Astrocyte of the hippocampus (primary cell): ENCODE measurements around the gene ABHD5.

Experiments
- DNase-seq: peaks from one replicate; pipeline ENCODE4 v3.0.0; 2011; ENCODE audit warnings: low read depth, low spot score

ABHD5 gene

DNA sequence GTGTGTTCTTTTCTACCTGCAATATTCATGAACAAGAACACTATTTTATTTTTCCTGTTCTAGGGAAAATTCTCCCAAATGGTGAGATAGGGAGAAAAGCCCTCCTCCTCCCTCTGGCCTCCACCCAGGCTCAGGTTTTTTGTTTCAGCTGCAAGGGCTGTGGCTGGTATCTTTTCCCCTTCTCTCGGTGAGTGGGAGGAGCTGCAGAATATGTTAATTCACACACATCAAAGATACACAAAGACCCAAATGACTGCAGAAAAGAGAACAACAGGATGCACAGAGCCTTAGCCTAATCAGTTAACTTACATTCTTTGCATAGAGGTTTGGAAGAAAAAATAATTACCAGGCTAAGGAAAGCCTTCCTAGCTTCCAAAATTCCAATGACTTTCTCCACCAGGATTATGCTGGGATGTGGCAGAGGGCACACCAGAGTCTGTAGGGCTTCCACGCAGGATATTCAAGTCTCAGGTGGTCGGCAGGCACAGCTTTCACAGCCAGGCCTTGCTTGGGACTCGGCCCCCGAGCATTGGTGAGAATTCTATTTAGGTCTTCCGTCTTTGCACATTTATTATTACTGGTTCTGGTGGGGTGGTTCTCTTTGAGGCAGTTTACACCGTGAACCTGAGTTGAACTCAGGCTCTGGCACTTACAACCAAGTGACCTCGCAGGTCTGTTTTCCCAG lies 64.9 kb downstream of the ABHD5 start:
- no peak for DNase-seq

DNA sequence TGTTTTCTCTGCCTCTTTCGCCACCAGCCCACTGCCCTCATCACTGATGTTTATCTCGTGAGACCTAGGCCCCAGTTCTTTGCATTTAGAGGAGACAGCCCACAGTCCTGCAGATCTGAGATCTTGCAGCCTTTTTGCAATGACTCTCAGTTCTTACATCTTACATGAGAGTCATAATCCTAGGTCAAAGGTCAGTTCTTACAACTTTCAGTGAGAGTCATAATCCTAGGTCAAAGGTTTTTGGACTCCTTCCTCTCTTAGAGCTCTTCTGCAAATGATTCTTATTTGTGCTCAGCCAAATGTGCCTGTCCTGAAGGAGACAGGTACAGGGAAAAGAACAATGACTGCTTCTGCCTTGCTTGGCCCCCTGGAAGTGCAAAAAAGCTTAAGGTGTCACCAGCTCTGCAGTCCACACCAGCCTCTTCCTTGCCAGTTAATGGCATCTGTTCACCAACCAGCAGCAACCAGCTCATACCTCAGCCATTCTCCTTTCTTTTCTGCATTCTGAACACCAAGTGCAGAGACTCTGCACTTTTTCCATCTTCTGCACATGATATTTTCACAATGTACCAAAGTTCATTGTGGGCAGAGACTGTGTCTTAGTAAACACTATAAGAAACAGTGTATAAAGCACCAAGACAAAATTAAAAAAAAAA lies 67.1 kb downstream of the ABHD5 start:
- DNase-seq: no peak

DNA sequence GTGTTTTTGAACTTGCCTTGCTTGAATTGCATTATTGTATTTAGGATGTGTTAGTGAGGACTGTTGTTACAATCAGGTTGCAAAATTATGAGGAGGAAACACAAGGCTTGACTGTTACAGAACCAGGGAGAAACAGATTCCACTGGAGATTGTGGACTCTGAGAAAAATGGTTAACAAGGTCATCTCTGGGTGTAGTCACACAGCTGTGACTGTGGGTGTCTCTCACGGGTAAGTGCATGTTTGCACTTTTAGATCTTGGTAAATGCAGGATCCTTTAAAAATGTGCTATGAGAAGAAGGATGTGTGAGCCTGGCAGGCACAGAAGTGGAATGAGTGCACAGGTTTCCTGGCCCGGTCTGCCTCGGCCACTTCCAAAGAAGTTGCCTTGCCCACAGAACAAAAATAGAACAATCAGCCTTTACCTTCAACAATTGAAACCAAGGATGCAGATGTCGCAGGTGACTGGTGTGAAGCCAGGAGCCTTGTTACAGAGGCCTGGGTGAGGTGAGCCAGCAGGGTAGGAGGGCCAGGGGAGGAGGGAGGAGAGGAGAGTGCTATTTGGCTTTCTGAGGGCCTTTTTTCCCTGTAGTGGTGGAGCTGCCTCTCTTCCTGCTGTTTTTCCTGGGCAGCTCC lies 68.0 kb downstream of the ABHD5 start:
- no peak for DNase-seq

DNA sequence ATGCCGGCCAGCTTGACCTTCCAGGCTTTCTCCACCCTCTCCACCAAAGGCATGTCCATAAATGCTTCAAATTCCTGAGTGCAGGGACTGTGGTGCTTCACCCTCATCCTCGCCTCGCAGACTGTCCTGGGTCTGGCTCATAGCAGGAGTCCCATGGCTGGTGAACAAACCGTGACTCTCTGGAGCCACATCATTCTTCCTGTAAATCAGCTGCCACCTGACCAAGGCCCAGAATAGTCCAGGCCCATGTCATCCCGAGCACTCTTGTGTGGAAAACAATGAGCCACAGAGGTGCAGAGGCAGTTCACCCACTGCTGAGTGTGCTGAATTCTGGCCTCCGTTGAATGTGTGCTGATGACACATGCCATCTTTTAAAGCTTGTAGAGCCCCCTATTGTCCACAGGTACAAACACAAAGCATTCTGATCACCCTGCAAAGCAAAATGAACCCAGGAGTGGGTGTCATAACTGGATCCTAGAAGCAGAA lies 68.6 kb downstream of the ABHD5 start:
- peak; percentile 56 for DNase-seq

DNA sequence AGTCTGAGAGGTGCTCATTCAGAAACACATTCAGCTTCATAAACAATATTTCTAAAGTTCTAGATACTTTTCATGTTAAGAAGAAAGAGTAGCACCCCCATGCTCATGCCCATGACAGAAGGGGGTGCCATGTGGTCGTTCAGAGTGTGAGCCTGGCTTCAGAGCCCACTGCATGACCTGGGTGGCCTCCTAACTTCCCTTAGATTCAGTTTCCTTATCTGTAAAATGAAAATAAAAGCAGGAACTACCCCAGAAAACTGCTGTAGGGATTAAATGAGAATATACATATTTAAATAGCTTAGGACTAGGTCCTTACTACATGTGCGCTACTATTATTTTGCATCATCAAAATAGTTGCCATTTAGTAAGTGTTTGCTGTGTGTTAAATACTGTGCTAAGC lies 69.2 kb downstream of the ABHD5 start:
- DNase-seq: no peak

DNA sequence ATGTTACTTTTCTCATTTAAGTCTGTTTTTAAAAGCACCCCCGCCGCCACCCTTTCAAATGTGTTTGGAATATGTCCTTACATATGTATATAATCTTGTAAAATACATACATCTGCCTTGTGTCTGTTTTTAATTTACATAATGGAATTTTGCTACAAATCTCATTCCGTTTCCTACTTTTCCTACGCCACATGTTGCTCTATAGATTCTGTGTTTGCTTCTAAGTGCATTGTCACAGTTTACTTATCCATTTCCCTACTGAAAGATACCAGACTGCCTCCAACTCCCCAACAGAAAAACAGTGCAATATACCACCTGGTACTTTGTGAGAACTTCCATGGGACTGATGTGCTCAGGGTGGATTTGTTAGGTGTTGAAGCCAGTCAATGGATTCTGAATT lies 70.2 kb downstream of the ABHD5 start:
- no peak for DNase-seq

DNA sequence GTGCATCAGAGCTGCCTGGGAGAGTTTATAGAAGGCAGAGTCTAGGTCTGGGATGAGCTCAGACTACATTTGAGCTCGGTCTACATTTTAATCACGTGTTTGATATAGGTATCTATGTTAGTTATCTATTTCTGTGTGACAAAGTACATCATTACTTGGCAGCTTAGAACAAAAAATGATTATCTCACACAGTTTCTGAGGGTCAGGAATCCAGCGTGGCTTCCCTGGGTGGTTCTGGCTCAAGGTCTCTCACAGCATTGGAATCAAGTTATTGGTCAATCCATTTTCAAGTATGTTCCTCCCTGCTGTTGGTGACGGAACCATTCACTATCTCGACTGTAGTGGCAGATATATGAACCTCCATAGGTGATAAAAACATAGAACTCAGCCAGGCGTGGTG lies 71.7 kb downstream of the ABHD5 start:
- no peak for DNase-seq

DNA sequence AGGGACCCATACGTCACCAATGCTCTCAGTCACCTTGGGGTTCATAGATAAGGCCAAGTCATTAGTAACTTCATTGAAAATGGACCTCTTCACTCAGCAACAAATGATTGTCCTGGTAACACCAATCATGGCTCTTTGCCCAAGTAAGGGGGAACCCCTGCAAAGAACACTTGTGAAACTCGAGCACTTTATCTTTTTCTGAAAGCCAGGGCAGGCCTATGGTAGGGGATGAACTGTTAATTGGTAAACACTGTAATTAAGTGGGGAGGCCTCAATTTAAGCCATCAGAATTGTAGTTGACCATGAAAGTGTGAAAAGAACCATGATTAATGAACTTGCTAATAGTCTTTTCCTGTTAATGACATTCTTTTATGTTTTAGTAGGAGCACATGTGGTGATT lies 73.3 kb downstream of the ABHD5 start:
- DNase-seq: no peak

DNA sequence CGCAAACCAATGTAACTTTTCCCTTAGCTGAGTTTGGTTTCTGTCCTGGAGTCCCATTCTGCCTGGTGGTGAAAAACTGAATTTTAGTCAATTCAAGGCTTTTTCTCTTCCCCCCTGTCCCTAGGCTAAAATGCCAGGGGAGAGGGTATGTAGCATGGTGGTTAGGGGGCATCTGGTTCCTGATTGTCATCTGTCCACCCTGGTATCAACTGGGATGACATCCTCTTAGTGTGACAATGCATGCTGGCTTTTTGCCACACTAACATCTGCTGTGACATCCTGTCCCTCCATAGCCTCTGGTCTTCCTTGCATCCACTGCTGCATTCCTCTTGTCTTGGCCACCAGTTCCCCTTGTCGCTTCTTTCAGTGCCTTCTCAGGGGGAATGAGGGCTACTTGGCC lies 73.7 kb downstream of the ABHD5 start:
- DNase-seq: no peak

DNA sequence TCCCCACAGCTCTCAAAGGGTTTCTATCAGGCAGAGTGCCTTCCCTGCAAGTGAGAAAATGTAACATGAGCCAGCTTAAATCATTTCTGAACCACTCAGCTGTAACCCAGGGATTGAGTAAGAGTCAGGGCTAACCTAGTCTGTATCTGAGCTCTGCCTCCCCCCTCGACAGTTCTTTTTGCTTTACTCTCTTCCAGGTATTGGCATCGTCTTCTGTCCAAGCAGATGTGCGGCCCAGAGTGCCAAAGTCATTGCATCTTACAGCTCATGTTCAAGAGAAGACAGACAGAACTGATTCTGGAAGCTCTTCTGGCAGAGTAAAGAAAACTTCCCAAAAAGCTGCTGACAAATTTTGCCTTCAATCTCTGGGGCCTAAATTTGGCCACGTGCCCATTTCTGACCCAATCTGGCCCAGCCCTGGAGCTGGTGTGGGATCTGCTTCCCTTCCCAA lies 74.8 kb downstream of the ABHD5 start:
- DNase-seq: no peak

DNA sequence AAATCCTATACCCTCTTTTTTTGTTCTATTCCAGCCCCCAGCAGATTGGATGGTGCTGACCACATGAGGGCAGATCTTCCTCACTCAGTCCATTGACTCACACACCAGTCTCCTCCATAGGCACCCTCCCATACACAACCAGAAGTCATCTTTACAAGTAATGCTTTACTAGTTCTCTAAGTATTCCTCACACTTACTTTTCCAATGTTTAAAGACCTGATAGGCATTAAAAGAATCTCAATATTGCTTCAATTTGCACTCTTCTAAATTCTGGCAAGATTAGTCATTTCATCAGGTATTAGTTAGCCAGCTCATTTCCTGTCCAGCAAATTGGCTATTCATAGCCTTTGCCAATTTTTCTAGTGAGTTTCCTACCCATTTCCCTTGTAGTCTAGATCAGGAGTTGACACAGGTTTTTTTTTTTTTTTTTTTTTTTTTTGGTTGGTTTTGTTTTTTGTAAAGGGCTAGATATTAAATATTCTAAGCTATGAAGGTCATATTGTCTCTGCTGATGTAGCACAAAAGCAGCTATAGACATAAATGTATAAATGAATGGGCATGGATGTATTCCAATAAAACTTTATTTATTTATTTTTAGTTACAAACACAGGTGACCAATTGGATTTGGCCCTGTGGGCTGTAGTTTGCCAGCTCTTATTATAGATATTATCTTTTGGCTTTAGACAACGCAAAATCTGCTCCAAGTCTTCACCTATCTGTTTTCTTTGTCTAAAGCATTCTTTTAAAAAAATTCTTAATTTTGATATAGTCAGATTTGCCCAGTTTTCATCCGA lies 76.1 kb downstream of the ABHD5 start:
- peak; percentile 35 for DNase-seq

DNA sequence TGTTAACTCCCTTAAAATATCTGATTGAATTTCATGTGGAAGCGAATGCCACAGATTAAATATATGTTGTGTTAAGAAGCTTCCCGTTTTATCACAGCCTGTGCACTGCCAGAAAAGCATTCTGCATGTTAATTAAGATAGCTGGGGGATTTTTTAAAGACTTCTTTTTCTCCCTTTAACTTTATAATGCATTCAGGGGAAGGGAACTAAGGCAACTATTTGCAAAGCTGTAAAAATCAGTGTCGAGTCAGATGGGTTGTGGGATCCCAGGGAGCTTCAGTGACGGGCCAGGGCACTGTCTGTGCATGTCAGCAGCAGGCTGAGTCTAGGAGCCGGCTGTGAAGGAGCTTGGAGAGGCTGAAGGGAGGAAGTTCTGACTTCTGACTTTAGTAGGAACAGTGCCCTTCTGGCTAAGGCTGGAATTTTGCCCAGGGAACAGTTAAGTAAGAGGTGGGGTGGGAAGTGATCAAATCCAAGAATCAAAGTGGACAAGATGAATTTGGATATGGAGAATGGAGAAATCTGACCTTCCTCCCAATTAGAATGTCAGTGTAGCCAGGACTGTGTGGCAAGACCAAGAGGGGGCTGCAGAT lies 77.7 kb downstream of the ABHD5 start:
- DNase-seq: peak; percentile 22

DNA sequence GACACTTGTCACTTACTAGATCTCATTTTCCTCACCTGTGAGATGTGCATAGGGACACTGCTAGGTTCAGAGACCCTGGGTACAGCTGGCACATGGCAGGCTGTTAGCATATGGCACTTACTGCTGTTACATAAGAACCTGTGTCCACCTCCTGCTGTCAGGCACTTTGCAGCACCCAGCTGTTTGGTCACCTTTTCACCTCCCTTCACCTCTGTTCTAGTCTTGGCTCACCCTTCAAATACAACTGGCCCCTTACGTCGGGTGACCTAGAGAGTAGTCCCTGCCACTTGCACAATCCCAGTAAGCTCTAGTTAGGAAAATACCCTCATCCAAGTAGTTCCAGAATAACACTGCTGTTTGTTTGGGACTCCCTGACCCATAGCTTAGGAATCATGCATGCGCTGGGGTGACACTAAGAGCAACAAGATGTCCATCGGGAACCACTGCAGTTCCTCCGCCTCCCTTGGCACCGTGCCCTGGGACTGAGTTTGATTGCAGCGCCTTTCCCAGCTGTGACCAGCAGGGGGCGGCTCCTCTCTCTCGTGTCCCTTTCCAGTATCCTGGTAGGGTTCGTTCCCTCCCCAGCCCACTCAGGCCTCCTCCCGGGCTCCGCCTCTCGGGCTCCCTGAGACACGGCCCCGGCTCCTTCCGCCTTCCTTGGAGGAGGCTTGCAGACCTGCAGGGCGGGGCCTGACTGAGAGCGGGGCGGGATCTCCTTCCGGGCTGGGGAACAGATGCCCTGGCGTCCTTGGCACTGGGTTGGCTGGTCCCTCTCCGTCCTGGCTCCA lies 78.6 kb downstream of the ABHD5 start:
- peak; percentile 98 for DNase-seq

DNA sequence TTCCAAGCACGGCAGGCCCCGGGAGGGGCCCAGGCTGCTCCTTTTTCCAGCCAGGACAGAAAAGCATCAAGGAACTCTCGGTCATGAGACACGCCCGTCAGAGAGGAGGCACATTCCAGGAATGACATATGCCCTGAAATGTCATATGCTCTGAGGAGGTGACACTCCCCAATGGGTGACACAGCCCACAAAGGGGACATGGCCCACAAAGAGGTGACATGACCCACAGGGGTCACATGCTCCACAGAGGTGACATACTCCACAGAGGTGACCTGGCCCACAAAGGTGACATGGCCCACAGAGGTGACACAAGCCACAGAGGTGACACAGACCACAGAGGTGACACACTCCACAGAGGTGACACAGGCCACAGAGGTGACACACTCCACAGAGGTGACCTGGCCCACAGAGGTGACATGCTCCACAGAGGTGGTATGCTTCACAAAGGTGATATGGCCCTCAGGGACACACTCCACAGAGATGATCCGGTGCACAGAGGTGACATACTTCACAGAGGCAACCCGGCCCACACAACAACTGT lies 79.2 kb downstream of the ABHD5 start:
- DNase-seq: no peak

DNA sequence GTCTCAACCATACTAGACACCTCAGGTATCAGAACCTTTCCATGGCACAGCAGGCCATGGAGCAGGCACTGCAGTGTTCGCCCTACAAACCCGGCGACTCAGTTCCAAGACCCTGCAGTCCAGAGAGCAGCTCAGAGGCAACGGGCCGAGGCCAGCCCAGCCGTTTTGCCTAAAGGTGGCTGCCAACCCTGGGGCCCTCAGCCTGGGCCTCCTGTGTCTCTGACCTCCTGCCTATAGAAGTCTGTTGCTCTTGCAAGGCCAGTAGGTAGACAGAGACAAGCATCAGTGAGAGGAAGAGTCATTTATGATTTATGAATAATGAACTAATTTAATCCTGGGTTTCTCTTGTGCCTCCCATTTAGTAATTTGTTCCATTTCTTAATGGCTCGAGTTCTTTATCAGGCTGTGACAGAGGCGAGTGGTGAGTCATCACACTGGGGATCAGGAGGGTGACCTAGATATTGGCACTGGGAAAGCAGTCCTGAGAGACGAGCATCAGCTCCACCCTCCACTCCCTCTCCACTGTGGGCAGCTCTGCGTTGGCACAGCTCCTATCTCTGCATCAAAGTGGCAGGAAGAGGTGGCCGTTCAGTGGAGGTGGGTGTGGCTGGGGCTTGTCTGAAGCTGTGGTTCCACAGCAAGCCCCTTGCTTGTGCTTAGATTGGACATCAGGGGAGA lies 79.8 kb downstream of the ABHD5 start:
- peak; percentile 41 for DNase-seq

DNA sequence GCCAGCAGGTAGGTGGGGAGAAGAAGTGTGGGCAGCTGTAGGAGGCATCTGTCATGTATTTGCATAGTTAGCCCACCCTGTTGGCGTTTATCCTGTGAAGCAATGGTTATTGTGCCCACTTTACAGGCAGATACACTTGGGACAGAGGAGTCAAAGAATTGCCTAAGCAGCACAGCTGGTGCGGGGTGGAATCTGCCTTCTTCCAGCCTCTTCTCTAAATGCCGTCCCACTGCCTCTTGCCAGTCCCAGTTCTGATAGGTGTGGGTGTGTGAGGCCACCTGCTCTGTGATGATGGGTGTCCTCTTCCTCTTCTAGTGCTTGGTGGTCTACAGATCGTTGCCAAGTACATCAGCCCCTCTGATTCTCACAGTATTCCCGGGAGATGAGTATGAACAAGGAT lies 80.9 kb downstream of the ABHD5 start:
- DNase-seq: no peak

DNA sequence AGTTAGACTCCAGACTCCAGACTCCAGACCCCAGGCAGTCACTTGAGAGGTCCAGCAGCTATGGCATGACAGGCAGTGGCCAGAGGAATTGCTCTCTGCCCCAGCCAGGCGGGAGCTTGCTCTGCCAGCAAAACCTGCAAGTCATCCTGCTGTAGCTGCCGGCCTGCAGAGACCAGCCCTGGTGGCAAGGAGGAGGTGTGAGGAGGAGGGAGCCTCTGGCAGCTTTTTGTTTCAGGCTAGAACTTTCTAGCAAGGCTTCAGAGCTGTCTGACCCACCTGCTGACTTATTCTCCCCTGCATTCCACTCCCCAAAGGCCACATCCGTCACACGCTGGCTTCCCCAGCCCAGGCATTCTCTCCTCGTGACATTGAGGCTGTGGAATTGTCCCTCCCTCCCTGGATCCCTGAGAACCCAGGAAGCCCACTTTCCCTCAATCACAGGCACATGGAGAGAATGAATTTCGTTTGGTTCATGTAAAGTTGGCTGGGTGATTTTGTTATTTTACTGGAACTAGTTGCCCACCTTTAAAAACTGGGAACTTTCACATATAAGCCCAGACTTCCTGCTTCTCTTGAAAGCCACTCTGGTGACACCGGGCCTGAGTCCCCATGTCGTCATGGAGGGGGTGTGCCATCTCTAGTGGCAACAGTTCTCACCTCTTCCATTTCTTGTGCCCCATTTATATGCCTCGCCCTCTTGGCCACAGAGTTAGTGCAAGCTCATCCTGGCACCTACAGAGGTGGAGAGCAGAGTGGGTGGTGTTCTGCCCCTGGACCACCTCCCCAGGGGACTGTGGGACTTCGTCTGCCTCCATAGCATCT lies 82.7 kb downstream of the ABHD5 start:
- peak; percentile 41 for DNase-seq

DNA sequence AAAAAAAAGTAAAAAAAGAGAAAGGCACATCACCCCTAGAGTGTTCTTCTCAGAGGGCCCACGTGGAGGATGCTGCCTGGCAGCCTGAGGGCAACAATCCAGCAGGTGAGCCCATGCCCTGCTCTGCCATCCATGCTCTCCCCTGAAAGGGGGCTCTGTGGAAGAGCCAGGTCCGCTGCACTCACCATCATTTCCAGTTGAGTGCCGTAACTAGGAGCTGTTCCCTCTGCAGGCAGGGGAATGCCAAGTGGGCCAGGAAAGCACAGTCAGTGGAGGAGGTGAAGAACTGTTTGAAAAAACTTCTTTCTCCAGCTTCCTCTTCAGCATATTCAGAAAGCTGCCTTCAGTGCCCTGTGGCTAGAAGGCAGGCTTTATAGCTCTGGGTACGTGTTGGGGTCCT lies 84.1 kb downstream of the ABHD5 start:
- DNase-seq: no peak

DNA sequence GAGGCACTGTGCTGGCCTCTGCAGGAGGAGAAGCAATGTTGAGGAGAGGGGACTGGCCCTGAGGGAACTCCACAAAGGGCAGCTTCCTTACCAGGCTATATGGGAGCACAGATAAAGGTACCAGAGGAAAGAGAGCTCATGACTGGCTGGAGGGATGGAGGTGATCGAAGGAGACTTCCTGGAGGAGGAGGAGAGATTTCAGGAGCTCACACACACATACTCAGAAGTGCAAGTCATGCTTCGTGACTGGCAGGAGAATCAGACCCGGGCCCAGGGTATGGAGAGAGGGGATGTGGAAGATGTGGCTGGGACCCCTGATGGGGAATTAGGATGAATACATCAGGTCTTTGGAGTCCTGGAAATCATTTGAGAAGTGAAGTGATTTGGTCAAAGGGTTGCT lies 85.4 kb downstream of the ABHD5 start:
- DNase-seq: no peak
